HG02678 (cell line): ENCODE data around the gene MYO9A.

Experiments used
- ATAC-seq: cut with Tn5 transposase; IDR thresholded peaks from one replicate; pipeline ENCODE4 v1.9.1; 2021; ENCODE audit warnings: mild to moderate bottlenecking, moderate library complexity; ENCODE audit not compliant: unreplicated experiment

The MYO9A gene

GRCh38 chr15:71788646-71789579 is 329.0 kb downstream of the MYO9A start:
- no peak for ATAC-seq

GRCh38 chr15:71786673-71787072 is 331.3 kb downstream of the MYO9A start:
- no peak for ATAC-seq

GRCh38 chr15:71785996-71786395 is 332.0 kb downstream of the MYO9A start:
- ATAC-seq, result no peak

- no peak for ATAC-seq
These were observed 333.2 kb downstream of the MYO9A start for GRCh38 chr15:71784719-71785118.

GRCh38 chr15:71782422-71783165 is 335.4 kb downstream of the MYO9A start:
- ATAC-seq, result no peak

- no peak for ATAC-seq
These were observed 336.0 kb downstream of the MYO9A start for GRCh38 chr15:71781965-71782265.

GRCh38 chr15:71781179-71781964 is 336.6 kb downstream of the MYO9A start:
- ATAC-seq, result no peak

- no peak for ATAC-seq
These were observed 337.6 kb downstream of the MYO9A start for GRCh38 chr15:71780115-71780976.

- ATAC-seq, result no peak
These were observed 338.7 kb downstream of the MYO9A start for GRCh38 chr15:71779073-71779797.

GRCh38 chr15:71777216-71777943 is 340.6 kb downstream of the MYO9A start:
- no peak for ATAC-seq

GRCh38 chr15:71776304-71776703 is 341.6 kb downstream of the MYO9A start:
- no peak for ATAC-seq

GRCh38 chr15:71775856-71776255 is 342.1 kb downstream of the MYO9A start:
- no peak for ATAC-seq

- no peak for ATAC-seq
These were observed 344.6 kb downstream of the MYO9A start for GRCh38 chr15:71773206-71773859.
